ENCODE measurements around the gene EFNB2.

The EFNB2 gene

DNA sequence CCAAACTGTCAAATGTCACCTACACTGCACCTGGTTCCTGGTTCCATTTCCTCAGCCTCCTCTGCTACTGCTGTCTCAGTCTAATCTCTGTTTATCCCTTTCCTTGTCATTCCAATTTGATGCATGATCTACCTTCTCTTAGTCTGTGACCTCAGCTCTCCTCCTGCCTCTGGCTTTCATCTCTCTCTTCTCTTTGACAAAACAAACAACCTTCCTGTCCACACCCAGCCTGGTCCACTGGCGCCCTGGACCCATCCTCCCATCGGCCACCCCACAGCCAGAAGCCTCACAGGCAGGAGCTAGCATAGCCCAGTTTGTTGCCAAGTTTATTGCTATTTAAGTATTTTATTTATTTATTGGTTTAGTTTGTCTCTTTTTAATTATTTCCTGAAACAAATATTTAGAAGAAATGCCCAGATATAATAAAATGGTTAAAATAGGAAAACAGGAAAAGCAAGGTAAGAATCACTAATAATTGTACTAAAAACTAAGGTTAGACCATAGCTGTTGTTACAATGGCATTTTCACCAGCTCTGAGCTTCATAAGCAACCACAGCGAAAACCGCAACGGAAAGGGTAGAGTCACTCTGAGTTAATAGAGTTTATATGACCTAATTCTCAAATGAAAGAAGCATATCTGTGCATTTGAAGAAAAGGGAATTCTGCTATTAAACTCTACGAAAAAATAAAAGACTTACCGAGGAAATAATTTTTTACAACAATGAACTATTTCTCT lies 68.6 kb downstream of the EFNB2 start:
- DNase-seq (ENCODE audit: low read depth) = peak; percentile 69
- TF ChIP-seq, protein P1, sequence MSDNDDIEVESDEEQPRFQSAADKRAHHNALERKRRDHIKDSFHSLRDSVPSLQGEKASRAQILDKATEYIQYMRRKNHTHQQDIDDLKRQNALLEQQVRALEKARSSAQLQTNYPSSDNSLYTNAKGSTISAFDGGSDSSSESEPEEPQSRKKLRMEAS (IDR thresholded peaks at IDR 0.05; ENCODE audit: low read depth, low read length) = no peak
- TF ChIP-seq, protein P2, sequence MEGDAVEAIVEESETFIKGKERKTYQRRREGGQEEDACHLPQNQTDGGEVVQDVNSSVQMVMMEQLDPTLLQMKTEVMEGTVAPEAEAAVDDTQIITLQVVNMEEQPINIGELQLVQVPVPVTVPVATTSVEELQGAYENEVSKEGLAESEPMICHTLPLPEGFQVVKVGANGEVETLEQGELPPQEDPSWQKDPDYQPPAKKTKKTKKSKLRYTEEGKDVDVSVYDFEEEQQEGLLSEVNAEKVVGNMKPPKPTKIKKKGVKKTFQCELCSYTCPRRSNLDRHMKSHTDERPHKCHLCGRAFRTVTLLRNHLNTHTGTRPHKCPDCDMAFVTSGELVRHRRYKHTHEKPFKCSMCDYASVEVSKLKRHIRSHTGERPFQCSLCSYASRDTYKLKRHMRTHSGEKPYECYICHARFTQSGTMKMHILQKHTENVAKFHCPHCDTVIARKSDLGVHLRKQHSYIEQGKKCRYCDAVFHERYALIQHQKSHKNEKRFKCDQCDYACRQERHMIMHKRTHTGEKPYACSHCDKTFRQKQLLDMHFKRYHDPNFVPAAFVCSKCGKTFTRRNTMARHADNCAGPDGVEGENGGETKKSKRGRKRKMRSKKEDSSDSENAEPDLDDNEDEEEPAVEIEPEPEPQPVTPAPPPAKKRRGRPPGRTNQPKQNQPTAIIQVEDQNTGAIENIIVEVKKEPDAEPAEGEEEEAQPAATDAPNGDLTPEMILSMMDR (IDR thresholded peaks at IDR 0.05; ENCODE audit: low read depth, low read length) = no peak
- TF ChIP-seq POLR2A (IDR thresholded peaks at IDR 0.05; ENCODE audit: extremely low read depth, insufficient read length) (no peak), MYC (IDR thresholded peaks at IDR 0.05; ENCODE audit: low read depth, low read length) (no peak)
- H3K4me3 ChIP-seq (ENCODE audit: low read depth, low read length) = no peak overlapping the region

DNA sequence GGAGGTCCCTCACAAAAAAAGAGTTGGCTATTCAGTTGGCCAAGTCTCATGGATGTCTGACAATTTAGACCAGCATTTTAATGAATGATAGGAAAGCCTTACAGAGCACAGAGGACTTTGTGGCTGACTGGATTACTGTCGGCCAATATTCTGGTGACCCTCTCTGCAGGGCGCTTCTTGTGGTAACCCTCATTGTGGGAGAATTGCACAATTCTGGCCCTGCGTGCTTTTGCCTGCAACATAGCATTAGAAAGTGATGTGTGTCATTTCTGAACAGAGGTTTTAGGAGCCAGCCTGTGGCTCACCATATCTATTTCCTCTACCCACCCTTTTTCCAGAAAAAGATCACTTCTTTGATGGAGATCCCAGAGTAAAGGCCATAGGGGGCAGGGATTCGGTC lies 71.4 kb downstream of the EFNB2 start:
- peak; percentile 96 for DNase-seq (ENCODE audit: low read depth)
- TF ChIP-seq, protein P2 (IDR thresholded peaks at IDR 0.05; ENCODE audit: low read depth, low read length) = no peak
- TF ChIP-seq, protein P1 (IDR thresholded peaks at IDR 0.05; ENCODE audit: low read depth, low read length) = peak; percentile 81
- TF ChIP-seq MYC (IDR thresholded peaks at IDR 0.05; ENCODE audit: low read depth, low read length) (peak; percentile 90), POLR2A (IDR thresholded peaks at IDR 0.05; ENCODE audit: extremely low read depth, insufficient read length) (no peak)
- no peak overlapping the region for H3K4me3 ChIP-seq (ENCODE audit: low read depth, low read length)

DNA sequence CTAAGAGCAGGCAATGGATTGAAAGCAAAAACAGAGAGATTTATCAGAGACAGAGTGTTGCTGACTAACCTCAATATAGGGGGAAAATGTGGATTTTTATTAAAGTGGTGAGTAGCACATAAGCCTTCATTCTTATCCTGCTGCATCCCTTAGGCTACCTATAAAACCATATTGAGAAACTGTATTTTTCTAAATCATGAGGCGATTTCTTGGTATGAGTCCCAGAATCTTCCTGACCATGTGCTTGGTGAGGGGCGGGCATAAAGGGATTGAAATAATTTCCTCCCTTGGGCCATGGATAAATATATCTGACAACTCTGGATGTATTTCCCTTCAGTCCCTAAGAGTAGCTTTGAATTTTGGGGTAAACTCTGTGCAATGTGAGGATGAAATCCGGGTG lies 72.8 kb downstream of the EFNB2 start:
- TF ChIP-seq, protein P1 (IDR thresholded peaks at IDR 0.05; ENCODE audit: low read depth, low read length) = no peak
- no peak for TF ChIP-seq POLR2A (IDR thresholded peaks at IDR 0.05; ENCODE audit: extremely low read depth, insufficient read length)
- TF ChIP-seq, protein P2 (IDR thresholded peaks at IDR 0.05; ENCODE audit: low read depth, low read length) = no peak
- no peak for TF ChIP-seq MYC (IDR thresholded peaks at IDR 0.05; ENCODE audit: low read depth, low read length)
- H3K4me3 ChIP-seq (ENCODE audit: low read depth, low read length) = no peak overlapping the region
- no peak for DNase-seq (ENCODE audit: low read depth)

DNA sequence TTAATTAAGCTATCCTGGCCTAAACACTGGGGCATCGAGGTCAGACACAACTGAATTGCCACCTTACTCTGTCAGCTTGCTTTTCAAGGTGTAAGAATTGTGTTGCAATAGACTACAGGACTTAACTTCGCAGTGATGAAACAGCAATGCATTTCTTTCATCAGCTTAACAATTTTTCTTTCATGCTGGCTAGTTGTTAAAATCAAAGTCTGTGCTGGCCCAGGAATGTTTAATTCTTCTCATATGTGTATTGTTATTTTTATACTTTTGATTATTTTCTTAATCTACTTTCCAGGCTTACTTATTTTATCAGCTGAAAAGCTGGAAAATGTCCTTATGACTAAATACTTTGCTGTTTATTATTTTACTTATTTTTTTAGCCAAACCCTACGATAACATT lies 79.7 kb downstream of the EFNB2 start:
- DNase-seq (ENCODE audit: low read depth) = no peak
- TF ChIP-seq, protein P1 (IDR thresholded peaks at IDR 0.05; ENCODE audit: low read depth, low read length) = no peak
- TF ChIP-seq, protein P2 (IDR thresholded peaks at IDR 0.05; ENCODE audit: low read depth, low read length) = no peak
- TF ChIP-seq POLR2A (IDR thresholded peaks at IDR 0.05; ENCODE audit: extremely low read depth, insufficient read length) (no peak), MYC (IDR thresholded peaks at IDR 0.05; ENCODE audit: low read depth, low read length) (no peak)
- no peak overlapping the region for H3K4me3 ChIP-seq (ENCODE audit: low read depth, low read length)

DNA sequence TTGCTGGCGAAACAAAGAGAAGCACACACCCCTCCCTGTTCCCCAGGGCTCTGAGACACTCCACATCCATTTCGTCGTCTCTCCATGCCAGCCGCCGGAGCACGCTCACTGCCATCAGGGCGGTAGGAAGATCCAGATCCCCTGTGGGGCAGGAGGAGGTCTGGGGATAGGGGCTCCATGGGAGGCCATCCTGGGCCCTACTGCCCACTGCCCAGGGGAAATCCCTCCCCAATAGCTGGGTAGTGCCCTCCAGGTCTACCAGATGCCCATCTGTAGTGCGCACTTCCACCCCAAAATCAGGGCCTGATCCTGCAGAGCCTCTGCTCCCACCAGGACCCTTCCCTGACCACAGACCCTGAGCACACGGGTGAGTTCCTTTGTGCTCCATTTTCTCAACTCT lies 80.3 kb downstream of the EFNB2 start:
- no peak for DNase-seq (ENCODE audit: low read depth)
- TF ChIP-seq, protein P1 (IDR thresholded peaks at IDR 0.05; ENCODE audit: low read depth, low read length) = no peak
- TF ChIP-seq POLR2A (IDR thresholded peaks at IDR 0.05; ENCODE audit: extremely low read depth, insufficient read length) (no peak), MYC (IDR thresholded peaks at IDR 0.05; ENCODE audit: low read depth, low read length) (no peak)
- TF ChIP-seq, protein P2 (IDR thresholded peaks at IDR 0.05; ENCODE audit: low read depth, low read length) = no peak
- H3K4me3 ChIP-seq (ENCODE audit: low read depth, low read length) = no peak overlapping the region

All from NB4 (cell line).